Measurements from ENCODE around the gene C4B. TPM values are rescaled to one million over a fixed set of nuclear protein-coding genes. Genes with fewer than 3 reads are reported as not detected.
"Not testable (repeated sequence)": the region's sequence is repeated elsewhere in the genome, so short reads cannot be mapped to it uniquely, and the experiment has no call there.

C4B gene
- total and polyA plus RNA-seq, 2 experiments from 2014 or later, result 0.57 TPM; not detected in 1

GRCh38 chr6:32005538-32005880 lies 9.1 kb upstream of the C4B start:
- H3K27me3 ChIP-seq (ENCODE audit: insufficient read depth); H3K4me1 Mint-ChIP-seq; H3K9me3 Mint-ChIP-seq; H3K27me3 Mint-ChIP-seq (ENCODE audit: insufficient read depth, low read depth, poor library complexity); H3K9me2 ChIP-seq (ENCODE audit: insufficient read depth); H3K36me3 ChIP-seq (ENCODE audit: insufficient read depth); H3K4me1 ChIP-seq (ENCODE audit: insufficient read depth); H3K36me3 Mint-ChIP-seq (ENCODE audit: low read depth); H3K79me2 ChIP-seq (replicated peaks; ENCODE audit: insufficient read depth); H3K4me2 ChIP-seq; H2AFZ ChIP-seq; ATAC-seq; H3K4me3 ChIP-seq; DNase-seq (ENCODE audit: low spot score); H3K27ac Mint-ChIP-seq; H4K20me1 ChIP-seq (replicated peaks; ENCODE audit: insufficient read depth); H3K4me3 Mint-ChIP-seq; H3K27ac ChIP-seq (ENCODE audit: low read depth); H3F3A ChIP-seq (replicated peaks; ENCODE audit: low read depth): not testable (repeated sequence)

- not testable (repeated sequence) for H3K4me1 Mint-ChIP-seq; H3K27me3 Mint-ChIP-seq (ENCODE audit: insufficient read depth, low read depth, poor library complexity); H3K4me1 ChIP-seq (ENCODE audit: insufficient read depth); DNase-seq (ENCODE audit: low spot score); H3F3A ChIP-seq (replicated peaks; ENCODE audit: low read depth); H2AFZ ChIP-seq; H3K9me3 Mint-ChIP-seq; H3K4me3 ChIP-seq; H3K27ac ChIP-seq (ENCODE audit: low read depth); ATAC-seq; H3K4me2 ChIP-seq; H3K27ac Mint-ChIP-seq; H3K36me3 ChIP-seq (ENCODE audit: insufficient read depth); H3K27me3 ChIP-seq (ENCODE audit: insufficient read depth); H3K36me3 Mint-ChIP-seq (ENCODE audit: low read depth); H3K4me3 Mint-ChIP-seq; H3K79me2 ChIP-seq (replicated peaks; ENCODE audit: insufficient read depth); H3K9me2 ChIP-seq (ENCODE audit: insufficient read depth); H4K20me1 ChIP-seq (replicated peaks; ENCODE audit: insufficient read depth)
These were observed 8.5 kb upstream of the C4B start for GRCh38 chr6:32005991-32006529.

- H3F3A ChIP-seq (replicated peaks; ENCODE audit: low read depth); H3K27ac Mint-ChIP-seq; H3K27me3 Mint-ChIP-seq (ENCODE audit: insufficient read depth, low read depth, poor library complexity); H3K79me2 ChIP-seq (replicated peaks; ENCODE audit: insufficient read depth); DNase-seq (ENCODE audit: low spot score); H3K4me2 ChIP-seq; H3K4me3 ChIP-seq; H3K4me1 ChIP-seq (ENCODE audit: insufficient read depth); ATAC-seq; H4K20me1 ChIP-seq (replicated peaks; ENCODE audit: insufficient read depth); H2AFZ ChIP-seq; H3K27ac ChIP-seq (ENCODE audit: low read depth); H3K4me1 Mint-ChIP-seq; H3K9me2 ChIP-seq (ENCODE audit: insufficient read depth); H3K9me3 Mint-ChIP-seq; H3K36me3 Mint-ChIP-seq (ENCODE audit: low read depth); H3K36me3 ChIP-seq (ENCODE audit: insufficient read depth); H3K27me3 ChIP-seq (ENCODE audit: insufficient read depth); H3K4me3 Mint-ChIP-seq: not testable (repeated sequence)
These were observed 7.5 kb upstream of the C4B start for GRCh38 chr6:32007086-32007485.

- H3K27me3 Mint-ChIP-seq (ENCODE audit: insufficient read depth, low read depth, poor library complexity); H3K27ac ChIP-seq (ENCODE audit: low read depth); H3K4me2 ChIP-seq; H3K79me2 ChIP-seq (replicated peaks; ENCODE audit: insufficient read depth); H3K27me3 ChIP-seq (ENCODE audit: insufficient read depth); H3K36me3 Mint-ChIP-seq (ENCODE audit: low read depth); H3K4me3 ChIP-seq; DNase-seq (ENCODE audit: low spot score); H2AFZ ChIP-seq; H3K27ac Mint-ChIP-seq; H3K9me3 Mint-ChIP-seq; H3K4me3 Mint-ChIP-seq; H3K4me1 ChIP-seq (ENCODE audit: insufficient read depth); H4K20me1 ChIP-seq (replicated peaks; ENCODE audit: insufficient read depth); H3F3A ChIP-seq (replicated peaks; ENCODE audit: low read depth); H3K36me3 ChIP-seq (ENCODE audit: insufficient read depth); H3K9me2 ChIP-seq (ENCODE audit: insufficient read depth); H3K4me1 Mint-ChIP-seq: not testable (repeated sequence)
- peak; percentile 56 for ATAC-seq
These were observed 6.6 kb upstream of the C4B start for GRCh38 chr6:32008037-32008436.

GRCh38 chr6:32008616-32009015 lies 6.0 kb upstream of the C4B start:
- H3K27ac Mint-ChIP-seq; H3K79me2 ChIP-seq (replicated peaks; ENCODE audit: insufficient read depth); H3K4me1 ChIP-seq (ENCODE audit: insufficient read depth); H3K27me3 ChIP-seq (ENCODE audit: insufficient read depth); H3F3A ChIP-seq (replicated peaks; ENCODE audit: low read depth); H3K4me3 ChIP-seq; DNase-seq (ENCODE audit: low spot score); H3K4me3 Mint-ChIP-seq; H2AFZ ChIP-seq; H4K20me1 ChIP-seq (replicated peaks; ENCODE audit: insufficient read depth); H3K27me3 Mint-ChIP-seq (ENCODE audit: insufficient read depth, low read depth, poor library complexity); H3K9me3 Mint-ChIP-seq; H3K4me2 ChIP-seq; ATAC-seq; H3K9me2 ChIP-seq (ENCODE audit: insufficient read depth); H3K4me1 Mint-ChIP-seq; H3K27ac ChIP-seq (ENCODE audit: low read depth); H3K36me3 Mint-ChIP-seq (ENCODE audit: low read depth); H3K36me3 ChIP-seq (ENCODE audit: insufficient read depth): not testable (repeated sequence)

- not testable (repeated sequence) for H2AFZ ChIP-seq; H3K36me3 ChIP-seq (ENCODE audit: insufficient read depth); H3K9me3 Mint-ChIP-seq; H3F3A ChIP-seq (replicated peaks; ENCODE audit: low read depth); ATAC-seq; H3K4me3 ChIP-seq; H3K4me2 ChIP-seq; H3K4me3 Mint-ChIP-seq; H3K79me2 ChIP-seq (replicated peaks; ENCODE audit: insufficient read depth); DNase-seq (ENCODE audit: low spot score); H3K9me2 ChIP-seq (ENCODE audit: insufficient read depth); H3K27ac ChIP-seq (ENCODE audit: low read depth); H3K36me3 Mint-ChIP-seq (ENCODE audit: low read depth); H3K27me3 Mint-ChIP-seq (ENCODE audit: insufficient read depth, low read depth, poor library complexity); H3K27me3 ChIP-seq (ENCODE audit: insufficient read depth); H3K27ac Mint-ChIP-seq; H3K4me1 ChIP-seq (ENCODE audit: insufficient read depth); H4K20me1 ChIP-seq (replicated peaks; ENCODE audit: insufficient read depth); H3K4me1 Mint-ChIP-seq
These were observed 5.1 kb upstream of the C4B start for GRCh38 chr6:32009537-32009936.

GRCh38 chr6:32010856-32011530 lies 3.6 kb upstream of the C4B start:
- H3K27ac ChIP-seq (ENCODE audit: low read depth); H3K4me1 ChIP-seq (ENCODE audit: insufficient read depth); H4K20me1 ChIP-seq (replicated peaks; ENCODE audit: insufficient read depth); H3K27ac Mint-ChIP-seq; H3K4me3 ChIP-seq; H3K9me3 Mint-ChIP-seq; ATAC-seq; H3K79me2 ChIP-seq (replicated peaks; ENCODE audit: insufficient read depth); H3K27me3 Mint-ChIP-seq (ENCODE audit: insufficient read depth, low read depth, poor library complexity); H3K36me3 Mint-ChIP-seq (ENCODE audit: low read depth); H3F3A ChIP-seq (replicated peaks; ENCODE audit: low read depth); H3K27me3 ChIP-seq (ENCODE audit: insufficient read depth); DNase-seq (ENCODE audit: low spot score); H3K4me1 Mint-ChIP-seq; H3K4me2 ChIP-seq; H3K4me3 Mint-ChIP-seq; H3K9me2 ChIP-seq (ENCODE audit: insufficient read depth); H3K36me3 ChIP-seq (ENCODE audit: insufficient read depth); H2AFZ ChIP-seq: not testable (repeated sequence)

Measured in GM23338 (cell line).